ENCODE results near the gene RAE1. TPM values are rescaled to one million over a fixed set of nuclear protein-coding genes. Genes with fewer than 3 reads are reported as not detected.

RAE1 gene
- total and polyA plus RNA-seq, 2 donors (not counting 3 experiments of a cell fraction or from before 2014, with no cell fraction given) = 34.1 to 55.8 TPM

DNA sequence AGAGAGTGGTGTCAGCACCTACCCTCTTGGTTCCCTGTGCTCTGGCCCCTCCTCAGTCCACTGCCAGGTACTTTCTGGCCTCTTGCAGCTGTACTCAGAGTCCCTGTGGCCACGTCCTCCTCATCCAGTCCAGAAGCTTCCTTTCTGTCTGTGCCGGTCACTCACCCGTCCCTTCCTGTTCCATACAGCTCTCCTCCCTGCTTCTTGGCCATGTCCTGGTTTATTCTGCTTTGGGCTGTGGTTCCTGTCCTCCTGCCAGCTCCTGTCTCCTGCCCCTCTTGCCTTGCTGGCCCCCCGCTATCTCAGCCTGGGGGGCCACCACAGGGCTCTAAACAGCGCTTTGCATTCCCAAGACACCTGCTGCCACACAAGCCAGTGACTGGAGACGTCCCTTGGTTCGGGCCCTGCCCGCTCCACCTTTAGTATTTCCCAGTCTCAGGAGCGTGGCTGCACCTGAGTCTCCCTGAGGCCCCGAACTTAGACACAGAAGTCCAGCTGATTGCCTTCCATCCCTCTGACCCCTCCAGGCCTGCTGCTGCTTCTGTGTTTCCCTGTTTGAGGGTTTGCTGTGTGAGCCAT, 24.7 kb downstream of the RAE1 start:
- CTCF ChIA-PET = interaction anchor here (1.0 to 1.6 kb wide), 3 partner anchors 8 to 123 kb away, joined by 3 to 6 read pairs (median 4); no protein-coding TSS in a partner anchor
- no peak for FAIRE-seq
- POLR2A ChIA-PET = no interaction called here
- Histone ChIP-seq H3K4me3 (replicated peaks in 1 of 3; ENCODE audit: insufficient read depth in 1 of 3, low read depth in 1 of 3, low read length in 3 of 3) (no peak overlapping the region), H3K4me1 (ENCODE audit: control insufficient read depth, extremely low read depth, insufficient read depth, low read length) (no peaks in the 10 kb centered on the region), H4K20me1 (replicated peaks; ENCODE audit: control insufficient read depth, extremely low read depth, insufficient read depth, low read length) (no peaks in the 10 kb centered on the region), H3K36me3 (ENCODE audit: control insufficient read depth in 2 of 2, extremely low read depth in 1 of 2, insufficient read depth in 2 of 2, low read length in 2 of 2) (peaks cover 25 to 48% of the 10 kb centered on the region in 2 experiments), H3K9ac (replicated peaks; ENCODE audit: extremely low read depth, insufficient read depth, low read length) (no peak overlapping the region), H3K27ac (ENCODE audit: insufficient read depth, low read depth, low read length) (no peak overlapping the region), H3K79me2 (ENCODE audit: control insufficient read depth, insufficient read depth, low read length) (no peaks in the 10 kb centered on the region), H2AFZ (ENCODE audit: low read depth, low read length) (no peak overlapping the region), H3K9me1 (replicated peaks; ENCODE audit: control insufficient read depth, extremely low read depth, insufficient read depth, low read length) (no peaks in the 10 kb centered on the region), H3K4me2 (ENCODE audit: insufficient read depth, low read length) (no peak overlapping the region), H3K27me3 (ENCODE audit: control insufficient read depth in 2 of 2, insufficient read depth in 2 of 2, low read length in 2 of 2) (no peaks in the 10 kb centered on the region), H3K9me3 (replicated peaks; ENCODE audit: control insufficient read depth, insufficient read depth, low read length) (no peaks in the 10 kb centered on the region)
- DNase-seq (ENCODE audit: low read depth, low spot score) = no peak
- BruUV-seq (replicated peaks) = no TSS peak
- TF ChIP-seq JUN (IDR thresholded peaks at IDR 0.05; ENCODE audit: borderline replicate concordance, insufficient read depth, insufficient read length, low read depth) (no peak), MYC (IDR thresholded peaks at IDR 0.05; ENCODE audit: low read depth, low read length) (no peak), POLR2AphosphoS5 (IDR thresholded peaks at IDR 0.05; ENCODE audit: insufficient read depth, low read depth, low read length) (no peak), FOS (IDR thresholded peaks at IDR 0.05; ENCODE audit: borderline replicate concordance, insufficient read depth, low read length) (no peak), POLR2A (IDR thresholded peaks at IDR 0.05; ENCODE audit: low read depth, low read length) (no peak), EZH2 (IDR thresholded peaks at IDR 0.05; ENCODE audit: borderline replicate concordance, low read depth, low read length, severe bottlenecking) (no peak), GATA2 (IDR thresholded peaks at IDR 0.05; ENCODE audit: insufficient read depth, insufficient read length, low read depth, low read length) (no peak)
- TF ChIP-seq, protein P1, sequence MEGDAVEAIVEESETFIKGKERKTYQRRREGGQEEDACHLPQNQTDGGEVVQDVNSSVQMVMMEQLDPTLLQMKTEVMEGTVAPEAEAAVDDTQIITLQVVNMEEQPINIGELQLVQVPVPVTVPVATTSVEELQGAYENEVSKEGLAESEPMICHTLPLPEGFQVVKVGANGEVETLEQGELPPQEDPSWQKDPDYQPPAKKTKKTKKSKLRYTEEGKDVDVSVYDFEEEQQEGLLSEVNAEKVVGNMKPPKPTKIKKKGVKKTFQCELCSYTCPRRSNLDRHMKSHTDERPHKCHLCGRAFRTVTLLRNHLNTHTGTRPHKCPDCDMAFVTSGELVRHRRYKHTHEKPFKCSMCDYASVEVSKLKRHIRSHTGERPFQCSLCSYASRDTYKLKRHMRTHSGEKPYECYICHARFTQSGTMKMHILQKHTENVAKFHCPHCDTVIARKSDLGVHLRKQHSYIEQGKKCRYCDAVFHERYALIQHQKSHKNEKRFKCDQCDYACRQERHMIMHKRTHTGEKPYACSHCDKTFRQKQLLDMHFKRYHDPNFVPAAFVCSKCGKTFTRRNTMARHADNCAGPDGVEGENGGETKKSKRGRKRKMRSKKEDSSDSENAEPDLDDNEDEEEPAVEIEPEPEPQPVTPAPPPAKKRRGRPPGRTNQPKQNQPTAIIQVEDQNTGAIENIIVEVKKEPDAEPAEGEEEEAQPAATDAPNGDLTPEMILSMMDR (IDR thresholded peaks at IDR 0.05; ENCODE audit: extremely low read depth in 1 of 2, insufficient read depth in 1 of 2, low read depth in 1 of 2, low read length in 2 of 2) = no peak
- TF ChIP-seq, protein P2, sequence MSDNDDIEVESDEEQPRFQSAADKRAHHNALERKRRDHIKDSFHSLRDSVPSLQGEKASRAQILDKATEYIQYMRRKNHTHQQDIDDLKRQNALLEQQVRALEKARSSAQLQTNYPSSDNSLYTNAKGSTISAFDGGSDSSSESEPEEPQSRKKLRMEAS (IDR thresholded peaks at IDR 0.05; ENCODE audit: insufficient read depth, insufficient read length) = no peak
- intact Hi-C loops (cut with micrococcal nuclease) = no loop called here
- dilution Hi-C loops (cut with MboI; ENCODE audit: extremely low pct_ligation_motif_present, low sequenced_read_pairs) = no loop called here
